ENCODE data around the gene TMEM54. TPM values are rescaled to one million over a fixed set of nuclear protein-coding genes. Genes with fewer than 3 reads are reported as not detected.

Gene TMEM54
- total RNA-seq, 1 donor from 2014 or later = 8.0 TPM

- peak overlapping the region; percentile 27 for H3K9ac ChIP-seq (ENCODE audit: low read length)
- FAIRE-seq = no peak
Observed at GRCh38 chr1:32892368-32893197, 8.6 kb downstream of the TMEM54 start.

GRCh38 chr1:32891630-32892029 is 9.6 kb downstream of the TMEM54 start:
- Mint-ChIP-seq H3K4me3 (ENCODE audit: unreplicated experiment) (no peak overlapping the region), H3K27ac (ENCODE audit: unreplicated experiment) (no peak overlapping the region), H3K27me3 (ENCODE audit: low read depth, unreplicated experiment) (peaks cover 76% of the 10 kb centered on the region)

More at GRCh38 chr1:32892368-32893197, 8.6 kb downstream of the TMEM54 start:
- Histone ChIP-seq H2AFZ (ENCODE audit: low read depth, low read length) (peak overlapping the region; percentile 73), H3K4me3 (ENCODE audit: insufficient read depth, low read depth, low read length) (peak overlapping the region; percentile 42), H4K20me1 (ENCODE audit: insufficient read depth, low read length) (no peaks in the 10 kb centered on the region), H3K27ac (ENCODE audit: low read depth, low read length) (no peak overlapping the region), H3K27me3 (ENCODE audit: insufficient read depth, low read length) (peaks cover 27% of the 10 kb centered on the region), H3K4me2 (ENCODE audit: low read length) (peak overlapping the region; percentile 88), H3K36me3 (ENCODE audit: insufficient read depth, low read length) (no peaks in the 10 kb centered on the region), H3K9me3 (ENCODE audit: insufficient read depth, low read depth, low read length) (no peaks in the 10 kb centered on the region), H3K79me2 (ENCODE audit: insufficient read depth, low read length) (no peaks in the 10 kb centered on the region), H3K4me1 (ENCODE audit: insufficient read depth, low read length) (no peaks in the 10 kb centered on the region)
- Mint-ChIP-seq H3K27me3 (ENCODE audit: low read depth, unreplicated experiment) (peaks cover 78% of the 10 kb centered on the region), H3K36me3 (ENCODE audit: low read depth, unreplicated experiment) (peaks cover 7% of the 10 kb centered on the region), H3K4me3 (ENCODE audit: unreplicated experiment) (peak overlapping the region; percentile 45), H3K9me3 (ENCODE audit: unreplicated experiment) (no peaks in the 10 kb centered on the region), H3K4me1 (ENCODE audit: low read depth, unreplicated experiment) (peaks cover 4% of the 10 kb centered on the region), H3K27ac (ENCODE audit: unreplicated experiment) (no peak overlapping the region)
- TF ChIP-seq EZH2 (IDR thresholded peaks at IDR 0.05; ENCODE audit: insufficient read depth, low read length) (no peak), CTCF (IDR thresholded peaks at IDR 0.05; ENCODE audit: insufficient read depth, low read depth, low read length) (peak; percentile 13)
- no peak for DNase-seq (ENCODE audit: low read depth)

More at GRCh38 chr1:32891630-32892029, 9.6 kb downstream of the TMEM54 start:
- TF ChIP-seq CTCF (IDR thresholded peaks at IDR 0.05; ENCODE audit: insufficient read depth, low read depth, low read length) = no peak
- H3K9me3 ChIP-seq (ENCODE audit: insufficient read depth, low read depth, low read length) = no peaks in the 10 kb centered on the region
- Mint-ChIP-seq H3K36me3 (ENCODE audit: low read depth, unreplicated experiment) (peaks cover 7% of the 10 kb centered on the region), H3K9me3 (ENCODE audit: unreplicated experiment) (no peaks in the 10 kb centered on the region), H3K4me1 (ENCODE audit: low read depth, unreplicated experiment) (peaks cover 4% of the 10 kb centered on the region)
- H3K4me2 ChIP-seq (ENCODE audit: low read length) = no peak overlapping the region
- H4K20me1 ChIP-seq (ENCODE audit: insufficient read depth, low read length) = no peaks in the 10 kb centered on the region
- FAIRE-seq (no peak), DNase-seq (ENCODE audit: low read depth) (no peak)
- no peak overlapping the region for H3K9ac ChIP-seq (ENCODE audit: low read length)
- H3K4me1 ChIP-seq (ENCODE audit: insufficient read depth, low read length) = no peaks in the 10 kb centered on the region
- H3K27me3 ChIP-seq (ENCODE audit: insufficient read depth, low read length) = peaks cover 32% of the 10 kb centered on the region
- no peaks in the 10 kb centered on the region for H3K79me2 ChIP-seq (ENCODE audit: insufficient read depth, low read length)
- no peak overlapping the region for H3K27ac ChIP-seq (ENCODE audit: low read depth, low read length)
- no peaks in the 10 kb centered on the region for H3K36me3 ChIP-seq (ENCODE audit: insufficient read depth, low read length)
- H2AFZ ChIP-seq (ENCODE audit: low read depth, low read length) = no peak overlapping the region
- no peak overlapping the region for H3K4me3 ChIP-seq (ENCODE audit: insufficient read depth, low read depth, low read length)
